GM12875 (cell line): ENCODE results near the gene CEP19.

ENCODE experiments used
- H3K4me3 ChIP-seq: one replicate; pipeline ENCODE4 v1.5.1; 2011; ENCODE audit warnings: low read depth, low read length, control low read depth
- CTCF ChIP-seq: IDR thresholded peaks from 2 replicates; pipeline ENCODE4 v1.5.1; 2011; ENCODE audit warnings: low read depth, mild to moderate bottlenecking, control low read depth, inconsistent platforms, low read length, moderate library complexity, borderline replicate concordance; ENCODE audit not compliant: insufficient read depth

The CEP19 gene

GRCh38 chr3:196662033-196662432 is 50.0 kb downstream of the CEP19 start:
- no peak overlapping the region for H3K4me3 ChIP-seq
- no peak for TF ChIP-seq CTCF

GRCh38 chr3:196661400-196661799 is 50.6 kb downstream of the CEP19 start:
- no peak for TF ChIP-seq CTCF
- no peak overlapping the region for H3K4me3 ChIP-seq

- TF ChIP-seq CTCF, result no peak
- no peak overlapping the region for H3K4me3 ChIP-seq
Measured at GRCh38 chr3:196660381-196661166, 51.5 kb downstream of the CEP19 start.

DNA sequence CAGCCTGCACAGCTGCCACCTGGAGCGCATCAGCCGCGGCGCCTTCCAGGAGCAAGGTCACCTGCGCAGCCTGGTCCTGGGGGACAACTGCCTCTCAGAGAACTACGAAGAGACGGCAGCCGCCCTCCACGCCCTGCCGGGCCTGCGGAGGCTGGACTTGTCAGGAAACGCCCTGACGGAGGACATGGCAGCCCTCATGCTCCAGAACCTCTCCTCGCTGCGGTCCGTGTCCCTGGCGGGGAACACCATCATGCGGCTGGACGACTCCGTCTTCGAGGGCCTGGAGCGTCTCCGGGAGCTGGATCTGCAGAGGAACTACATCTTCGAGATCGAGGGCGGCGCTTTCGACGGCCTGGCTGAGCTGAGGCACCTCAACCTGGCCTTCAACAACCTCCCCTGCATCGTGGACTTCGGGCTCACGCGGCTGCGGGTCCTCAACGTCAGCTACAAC is 52.1 kb downstream of the CEP19 start:
- no peak for TF ChIP-seq CTCF
- no peak overlapping the region for H3K4me3 ChIP-seq
